Measurements from ENCODE around the gene S100A14. TPM values are rescaled to one million over a fixed set of nuclear protein-coding genes. Genes with fewer than 3 reads are reported as not detected.

The S100A14 gene
- total RNA-seq, 1 experiment from 2014 or later = not detected

- no peak for DNase-seq (ENCODE audit: low read depth)
Observed at GRCh38 chr1:153639280-153639679, 23.2 kb upstream of the S100A14 start.

GRCh38 chr1:153638261-153638660, 22.1 kb upstream of the S100A14 start:
- DNase-seq (ENCODE audit: low read depth) = no peak

- DNase-seq (ENCODE audit: low read depth) = no peak
Observed at GRCh38 chr1:153636312-153636711, 20.2 kb upstream of the S100A14 start.

- DNase-seq (ENCODE audit: low read depth) = no peak
Observed at GRCh38 chr1:153635872-153636271, 19.7 kb upstream of the S100A14 start.

- peak; percentile 99 for DNase-seq (ENCODE audit: low read depth)
Observed at GRCh38 chr1:153633754-153634665, 17.9 kb upstream of the S100A14 start, which contains the start of gene CHTOP. Gene CHTOP (plus strand): TSS chr1:153634066. CDS start chr1:153636589, 2,523 bp downstream.

GRCh38 chr1:153633161-153633753, 17.1 kb upstream of the S100A14 start:
- DNase-seq (ENCODE audit: low read depth) = no peak

GRCh38 chr1:153631047-153632022, 15.2 kb upstream of the S100A14 start:
- DNase-seq (ENCODE audit: low read depth) = no peak

- DNase-seq (ENCODE audit: low read depth) = no peak
Observed at GRCh38 chr1:153630384-153630783, 14.3 kb upstream of the S100A14 start.

GRCh38 chr1:153629971-153630370, 13.8 kb upstream of the S100A14 start:
- no peak for DNase-seq (ENCODE audit: low read depth)

- DNase-seq (ENCODE audit: low read depth) = no peak
Observed at GRCh38 chr1:153629343-153629665, 13.2 kb upstream of the S100A14 start.

- no peak for DNase-seq (ENCODE audit: low read depth)
Observed at GRCh38 chr1:153628638-153629342, 12.7 kb upstream of the S100A14 start.

- no peak for DNase-seq (ENCODE audit: low read depth)
Observed at GRCh38 chr1:153627715-153628626, 11.8 kb upstream of the S100A14 start, which contains the start of gene S100A1. Gene S100A1 (plus strand): TSS chr1:153628434. CDS start chr1:153630522, 2,088 bp downstream.

- DNase-seq (ENCODE audit: low read depth) = peak; percentile 93
Observed at GRCh38 chr1:153626904-153627714, 11.0 kb upstream of the S100A14 start, which contains the start of gene S100A13. Gene S100A13 (minus strand): TSS chr1:153627505. CDS start chr1:153626472, 1,033 bp downstream.

GRCh38 chr1:153626477-153626903, 10.4 kb upstream of the S100A14 start:
- DNase-seq (ENCODE audit: low read depth) = no peak

- DNase-seq (ENCODE audit: low read depth) = no peak
Observed at GRCh38 chr1:153624965-153625611, 9.0 kb upstream of the S100A14 start.

GRCh38 chr1:153623101-153623500, 7.0 kb upstream of the S100A14 start:
- DNase-seq (ENCODE audit: low read depth) = no peak

GRCh38 chr1:153619171-153619570, 3.0 kb upstream of the S100A14 start:
- DNase-seq (ENCODE audit: low read depth) = no peak

GRCh38 chr1:153617663-153618062, 1.5 kb upstream of the S100A14 start:
- no peak for DNase-seq (ENCODE audit: low read depth)

- DNase-seq (ENCODE audit: low read depth) = no peak
Observed at GRCh38 chr1:153616917-153617311, 789 bp upstream of the S100A14 start.
